Heart right ventricle (tissue), 16 donors: ENCODE results near the gene LSM10. TPM values are rescaled to one million over a fixed set of nuclear protein-coding genes. Genes with fewer than 3 reads are reported as not detected.

Source experiments
- ATAC-seq, 8 donors: fragments of 200-7000 bp; cut with Tn5 transposase; one replicate each; pipeline ENCODE4 v1.9.1; 2020; ENCODE audit warnings: mild to moderate bottlenecking in 8 of 8, moderate library complexity in 8 of 8, moderate number of reproducible peaks in 1 of 8
- DNase-seq, 2 donors: peaks; one replicate each; pipeline ENCODE4 v3.0.0-alpha.2; 2020
- H3K27ac ChIP-seq, 10 donors: fragments of 200-600 bp; sonication (generic) in 2 of 10; one replicate each; pipeline versions ENCODE4 v1.5.0 to v1.8.0; 2020 to 2022; ENCODE audit warnings: mild to moderate bottlenecking in 3 of 10
- H3K27me3 ChIP-seq, 7 donors: fragments of 200-600 bp; one replicate each; pipeline ENCODE4 v1.8.0; 2021 to 2022; ENCODE audit warnings: mild to moderate bottlenecking in 2 of 7
- H3K36me3 ChIP-seq, 9 donors: fragments of 200-600 bp; sonication (generic) in 1 of 9; one replicate each; pipeline versions ENCODE4 v1.5.0 to v1.8.0; 2020 to 2022; ENCODE audit warnings: mild to moderate bottlenecking in 2 of 9
- H3K4me1 ChIP-seq, 9 donors: fragments of 200-600 bp; sonication (generic) in 1 of 9; one replicate each; pipeline versions ENCODE4 v1.5.0 to v1.8.0; 2020 to 2022; ENCODE audit warnings: mild to moderate bottlenecking in 4 of 9
- H3K4me3 ChIP-seq, 10 donors: fragments of 200-600 bp; sonication (generic) in 2 of 10; one replicate each; pipeline versions ENCODE4 v1.5.0 to v1.8.0; 2020 to 2022; ENCODE audit warnings: mild to moderate bottlenecking in 7 of 10, moderate library complexity in 2 of 10
- H3K9me3 ChIP-seq, 11 donors: fragments of 200-600 bp in 10 of 11; sonication (generic) in 2 of 11; one replicate each; pipeline versions ENCODE4 v1.5.0 to v1.8.0; 2013 to 2022; ENCODE audit warnings: mild to moderate bottlenecking in 2 of 11, control low read depth in 1 of 11, moderate library complexity in 1 of 11
- CTCF ChIP-seq, 9 donors: fragments of 200-600 bp; sonication (generic) in 2 of 9; IDR thresholded peaks; one replicate each; pipeline versions ENCODE4 v1.5.0 to v1.8.0; 2021 to 2022; ENCODE audit warnings: antibody characterized with exemption in 9 of 9, mild to moderate bottlenecking in 5 of 9, moderate library complexity in 1 of 9
- WGBS, 2 donors: extraction: QIAGEN DNeasy Blood & Tissue Kit; methylation state at CpG; one replicate each; pipeline ENCODE4 v1.1.7; 2013; ENCODE audit warnings: inconsistent platforms in 1 of 2; 5-methylcytosine and 5-hydroxymethylcytosine counted together
- intact Hi-C, 10 donors: fragments of 100-400 bp; cut with DNase I; formaldehyde crosslinking; loops; one replicate each; pipeline versions ENCODE4 v1.11.1 to v1.14.2; 2022
- polyA plus RNA-seq, 2 donors: library from polyadenylated mRNA; stranded (reverse); fragments of 200-250 nt; gene quantifications; one replicate each; pipeline ENCODE4 v1.2.3, GENCODE V29; 2013
- total RNA-seq, 10 donors: library from RNA; stranded (reverse); fragmentation: NEBNext Ultra II Directional in 3 of 10; extraction: Animal tissue kit (Norgen Biotek cat#: 25700) in 3 of 10; gene quantifications; one replicate each; pipeline versions ENCODE4 v1.2.1 to v1.2.4, GENCODE V29; 2021 to 2023
- donor health status: Arrhythmogenic right ventricular cardiomyopathy.
- donor health status: ischemic (EF 13 %, LVEDD 7.1; RV severe dilation, severe dysfunction).
- donor health status: healthy with polysubstance abuse.
- donor health status: DM: no; HTN: yes; CAD: no.
- donor health status: DM: no; HTN: no; CAD: no.
- donor health status: ischemic (EF 25% LVEDD 6.9; RV normal size, moderate dysfunction).
- donor health status: ischemic (EF 25% LVEDD 5.7; RV mildly dilated, moderate dysfunction).
- donor health status: healthy.
- donor health status: DM: yes; HTN: yes; CAD: no.
- donor health status: Ischemic cardiomyopathy.
- donor health status: ischemic (EF 35%, LVEDD 5.7; RV mildly dilated, moderate dysfunction).
- donor health status: nonischemic (EF 11% LVEDD 7.7; RV severe dilation, severe dysfunction).
- donor health status: DM: yes; HTN: yes; CAD: no.
- donor health status: PGD.
- donor health status: ischemic (EF 29% LVEDD 5.4; RV normal size, mild dysfunction).
- donor health status: nonischemic (EF 23%, LVEDD 6.1; RV moderate dilation, normal function).

The LSM10 gene
- total and polyA plus RNA-seq, 12 donors = 35.2 to 82.6 (median 46.2) TPM

- no peak for TF ChIP-seq CTCF (IDR thresholded peaks at IDR 0.05)
- DNase-seq (no peak), ATAC-seq (no peak)
- H3K27ac ChIP-seq = no peak overlapping the region
- H3K4me1 ChIP-seq = peaks cover 0 to 9% (median 0%) of the 10 kb centered on the region in 9 donors
- WGBS, 2 donors = 76 to 77% methylated on average over 2 of the region's 2 CpGs
- intact Hi-C loops = no loop called here
- peaks cover 0 to 27% (median 0%) of the 10 kb centered on the region in 9 donors for H3K36me3 ChIP-seq
- H3K9me3 ChIP-seq = no peaks in the 10 kb centered on the region
- no peaks in the 10 kb centered on the region for H3K27me3 ChIP-seq
- H3K4me3 ChIP-seq = no peak overlapping the region
Measured at GRCh38 chr1:36443297-36443696, 45.6 kb upstream of the LSM10 start.

DNA sequence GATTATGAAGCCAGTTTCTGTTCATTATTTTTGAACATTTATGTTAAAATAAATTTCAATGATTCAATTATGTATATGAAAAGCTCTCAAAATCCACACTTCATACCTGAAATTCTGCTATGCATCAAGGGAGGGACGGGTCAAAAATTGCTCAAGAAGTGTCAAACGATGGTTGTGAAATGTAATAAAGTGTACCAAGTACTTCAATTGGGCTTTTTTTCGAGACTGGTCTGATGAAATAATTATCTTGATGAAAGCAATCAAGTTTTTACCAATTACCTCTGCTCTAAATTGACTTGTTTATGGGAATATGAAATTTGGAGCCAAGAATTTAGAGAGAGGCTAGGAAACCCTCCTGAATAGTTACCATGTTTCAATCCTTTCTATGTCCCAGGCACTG is 44.6 kb upstream of the LSM10 start:
- Histone ChIP-seq H3K4me1 (peaks cover 0 to 9% (median 0%) of the 10 kb centered on the region in 9 donors), H3K4me3 (no peak overlapping the region), H3K27ac (no peak overlapping the region), H3K36me3 (peaks cover 0 to 36% (median 3%) of the 10 kb centered on the region in 9 donors), H3K9me3 (no peaks in the 10 kb centered on the region), H3K27me3 (no peaks in the 10 kb centered on the region)
- no peak for TF ChIP-seq CTCF (IDR thresholded peaks at IDR 0.05)
- no peak for ATAC-seq
- intact Hi-C loops = no loop called here
- 87 to 92% methylated on average over 3 of the region's 3 CpGs for WGBS, 2 donors
- DNase-seq = no peak

DNA sequence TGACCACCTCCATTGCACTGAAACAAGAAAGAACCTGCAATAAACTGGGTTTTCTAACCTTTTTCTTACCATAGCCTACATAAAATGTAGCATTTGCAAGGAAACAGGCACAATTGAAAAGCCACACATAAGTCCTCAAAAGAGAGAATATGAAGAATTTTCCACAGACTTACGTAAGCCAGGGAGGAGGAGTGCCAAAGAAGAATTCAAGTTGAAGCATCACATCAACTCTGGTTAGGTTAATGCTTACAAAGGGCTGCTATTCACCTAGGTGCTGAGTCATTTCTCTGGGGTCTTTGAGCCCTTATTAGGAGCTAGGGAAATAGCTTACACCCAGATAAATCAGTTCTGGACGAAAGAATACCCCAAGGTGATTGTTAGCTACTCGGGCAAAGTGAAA is 42.9 kb upstream of the LSM10 start:
- TF ChIP-seq CTCF (IDR thresholded peaks at IDR 0.05) = no peak
- intact Hi-C loops = no loop called here
- Histone ChIP-seq H3K4me1 (no peaks in the 10 kb centered on the region), H3K27me3 (no peaks in the 10 kb centered on the region), H3K27ac (no peak overlapping the region), H3K4me3 (no peak overlapping the region), H3K36me3 (peaks cover 0 to 48% (median 9%) of the 10 kb centered on the region in 9 donors), H3K9me3 (no peaks in the 10 kb centered on the region)
- 90% methylated on average over 3 of the region's 3 CpGs for WGBS, 2 donors
- ATAC-seq (no peak), DNase-seq (no peak)

- Histone ChIP-seq H3K9me3 (no peaks in the 10 kb centered on the region), H3K27ac (no peak overlapping the region), H3K36me3 (peaks cover 0 to 48% (median 9%) of the 10 kb centered on the region in 9 donors), H3K27me3 (no peaks in the 10 kb centered on the region), H3K4me3 (no peak overlapping the region), H3K4me1 (no peaks in the 10 kb centered on the region)
- no peak for DNase-seq
- 77 to 86% methylated on average over 3 of the region's 3 CpGs for WGBS, 2 donors
- intact Hi-C loops = no loop called here
- no peak for ATAC-seq
- no peak for TF ChIP-seq CTCF (IDR thresholded peaks at IDR 0.05)
Measured at GRCh38 chr1:36440044-36440443, 42.3 kb upstream of the LSM10 start.
